SK-N-SH (cell line): ENCODE measurements around the gene CFAP68.

Experiments
- FOSL2 ChIP-seq: IDR thresholded peaks from 2 replicates; pipeline ENCODE4 v1.4.0; 2012; ENCODE audit warnings: low read depth, mild to moderate bottlenecking, moderate library complexity, borderline replicate concordance
- FOXM1 ChIP-seq: IDR thresholded peaks from 2 replicates; pipeline ENCODE4 v1.4.0; 2012; ENCODE audit warnings: low read depth, mild to moderate bottlenecking
- GABPA ChIP-seq: IDR thresholded peaks from 2 replicates; pipeline ENCODE4 v1.4.0; 2012; ENCODE audit warnings: low read depth, mild to moderate bottlenecking
- NFIC ChIP-seq: IDR thresholded peaks from 2 replicates; pipeline ENCODE4 v1.4.0; 2012; ENCODE audit warnings: borderline replicate concordance
- POLR2AphosphoS5 ChIP-seq: IDR thresholded peaks from 2 replicates; pipeline ENCODE4 v1.6.1; 2012; ENCODE audit warnings: low read depth, low read length
- RAD21 ChIP-seq: IDR thresholded peaks from 2 replicates; pipeline ENCODE4 v1.6.1; 2012; ENCODE audit warnings: mild to moderate bottlenecking, low read length
- SMC3 ChIP-seq: IDR thresholded peaks from 2 replicates; pipeline ENCODE4 v1.6.1; 2012; ENCODE audit warnings: low read depth, low read length, improper control_type of control experiment
- TEAD4 ChIP-seq: IDR thresholded peaks from 2 replicates; pipeline ENCODE4 v1.4.0; 2012; ENCODE audit warnings: mild to moderate bottlenecking, borderline replicate concordance; ENCODE audit not compliant: insufficient read depth
- YY1 ChIP-seq: IDR thresholded peaks from 2 replicates; pipeline ENCODE4 v1.4.0; 2012; ENCODE audit warnings: low read depth, mild to moderate bottlenecking
- TF ChIP-seq, protein P1 (sequence below): fragments of 200-600 bp; sonication (generic); IDR thresholded peaks from 2 replicates; pipeline ENCODE4 v1.6.1; 2017; ENCODE audit warnings: antibody characterized with exemption, mild to moderate bottlenecking, moderate library complexity
- TF ChIP-seq, protein P2 (sequence below): fragments of 150-350 bp; IDR thresholded peaks from 2 replicates; pipeline ENCODE4 v1.6.1; 2017; ENCODE audit warnings: antibody characterized with exemption, low read length, low read depth, borderline replicate concordance

DNA sequence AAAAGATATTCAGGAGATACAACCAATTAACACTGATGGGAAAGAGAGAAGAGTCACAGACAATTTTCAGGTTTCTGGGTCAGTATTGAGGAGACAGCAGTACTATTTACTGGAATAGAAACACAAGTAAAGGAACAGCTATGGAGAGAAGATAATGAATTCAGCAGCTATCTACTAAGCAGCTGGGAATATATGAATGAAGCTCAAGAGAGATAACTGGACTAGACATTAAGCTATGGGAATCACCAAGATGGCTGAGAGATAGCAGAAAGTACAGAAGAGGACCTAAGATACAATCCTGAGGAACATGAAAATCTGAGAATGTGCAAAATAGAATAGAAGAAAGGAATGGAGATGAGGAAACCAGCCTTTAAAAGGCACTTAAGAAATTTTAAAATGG lies 23.8 kb upstream of the CFAP68 start:
- TF ChIP-seq POLR2AphosphoS5 (no peak), TEAD4 (no peak), YY1 (no peak), SMC3 (no peak), RAD21 (no peak), FOSL2 (no peak), NFIC (no peak), FOXM1 (no peak), GABPA (no peak)
- TF ChIP-seq, protein P1, sequence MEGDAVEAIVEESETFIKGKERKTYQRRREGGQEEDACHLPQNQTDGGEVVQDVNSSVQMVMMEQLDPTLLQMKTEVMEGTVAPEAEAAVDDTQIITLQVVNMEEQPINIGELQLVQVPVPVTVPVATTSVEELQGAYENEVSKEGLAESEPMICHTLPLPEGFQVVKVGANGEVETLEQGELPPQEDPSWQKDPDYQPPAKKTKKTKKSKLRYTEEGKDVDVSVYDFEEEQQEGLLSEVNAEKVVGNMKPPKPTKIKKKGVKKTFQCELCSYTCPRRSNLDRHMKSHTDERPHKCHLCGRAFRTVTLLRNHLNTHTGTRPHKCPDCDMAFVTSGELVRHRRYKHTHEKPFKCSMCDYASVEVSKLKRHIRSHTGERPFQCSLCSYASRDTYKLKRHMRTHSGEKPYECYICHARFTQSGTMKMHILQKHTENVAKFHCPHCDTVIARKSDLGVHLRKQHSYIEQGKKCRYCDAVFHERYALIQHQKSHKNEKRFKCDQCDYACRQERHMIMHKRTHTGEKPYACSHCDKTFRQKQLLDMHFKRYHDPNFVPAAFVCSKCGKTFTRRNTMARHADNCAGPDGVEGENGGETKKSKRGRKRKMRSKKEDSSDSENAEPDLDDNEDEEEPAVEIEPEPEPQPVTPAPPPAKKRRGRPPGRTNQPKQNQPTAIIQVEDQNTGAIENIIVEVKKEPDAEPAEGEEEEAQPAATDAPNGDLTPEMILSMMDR = no peak
- TF ChIP-seq, protein P2, sequence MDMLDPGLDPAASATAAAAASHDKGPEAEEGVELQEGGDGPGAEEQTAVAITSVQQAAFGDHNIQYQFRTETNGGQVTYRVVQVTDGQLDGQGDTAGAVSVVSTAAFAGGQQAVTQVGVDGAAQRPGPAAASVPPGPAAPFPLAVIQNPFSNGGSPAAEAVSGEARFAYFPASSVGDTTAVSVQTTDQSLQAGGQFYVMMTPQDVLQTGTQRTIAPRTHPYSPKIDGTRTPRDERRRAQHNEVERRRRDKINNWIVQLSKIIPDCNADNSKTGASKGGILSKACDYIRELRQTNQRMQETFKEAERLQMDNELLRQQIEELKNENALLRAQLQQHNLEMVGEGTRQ = no peak
